ENCODE measurements around the gene NT5DC2. TPM values are rescaled to one million over a fixed set of nuclear protein-coding genes. Genes with fewer than 3 reads are reported as not detected.

NT5DC2 gene
- total RNA-seq, 4 donors from 2014 or later, result 51.8 to 68.7 (median 63.3) TPM

- WGBS, result 68% methylated on average over 15 of the region's 25 CpGs
- TF ChIP-seq EP300 (IDR thresholded peaks at IDR 0.05) (no peak), POLR2AphosphoS5 (IDR thresholded peaks at IDR 0.05) (no peak), POLR2A (IDR thresholded peaks at IDR 0.05) (no peak), CTCF (IDR thresholded peaks at IDR 0.05) (no peak)
- peak overlapping the region; percentile 39 for H3K4me3 ChIP-seq
- no peak for DNase-seq (ENCODE audit: low spot score in 2 of 2)
- H3K9me3 ChIP-seq, result no peaks in the 10 kb centered on the region
- peaks cover 9% of the 10 kb centered on the region for H3K4me1 ChIP-seq
- H3K27me3 ChIP-seq, result no peaks in the 10 kb centered on the region
- peaks cover 14% of the 10 kb centered on the region for H3K36me3 ChIP-seq
- H3K27ac ChIP-seq, result no peak overlapping the region
Measured at GRCh38 chr3:52517796-52518722, 15.6 kb downstream of the NT5DC2 start.

GRCh38 chr3:52516509-52517195 lies 17.0 kb downstream of the NT5DC2 start:
- Histone ChIP-seq H3K27me3 (no peaks in the 10 kb centered on the region), H3K27ac (no peak overlapping the region), H3K36me3 (peaks cover 3% of the 10 kb centered on the region), H3K4me3 (no peak overlapping the region), H3K4me1 (peaks cover 9% of the 10 kb centered on the region), H3K9me3 (no peaks in the 10 kb centered on the region)
- no peak for DNase-seq (ENCODE audit: low spot score in 2 of 2)
- TF ChIP-seq POLR2A (IDR thresholded peaks at IDR 0.05), result no peak
- TF ChIP-seq CTCF (IDR thresholded peaks at IDR 0.05), result no peak
- TF ChIP-seq POLR2AphosphoS5 (IDR thresholded peaks at IDR 0.05), result no peak
- TF ChIP-seq EP300 (IDR thresholded peaks at IDR 0.05), result no peak
- WGBS, result 94% methylated on average over 17 of the region's 19 CpGs

GRCh38 chr3:52515192-52515591 lies 18.5 kb downstream of the NT5DC2 start:
- DNase-seq (ENCODE audit: low spot score in 2 of 2), result no peak
- WGBS, result 56% methylated on average over 6 of the region's 6 CpGs
- Histone ChIP-seq H3K27me3 (no peaks in the 10 kb centered on the region), H3K4me1 (peaks cover 9% of the 10 kb centered on the region), H3K4me3 (no peak overlapping the region), H3K36me3 (peaks cover 3% of the 10 kb centered on the region), H3K27ac (no peak overlapping the region), H3K9me3 (no peaks in the 10 kb centered on the region)
- TF ChIP-seq CTCF (IDR thresholded peaks at IDR 0.05), result no peak
- TF ChIP-seq POLR2AphosphoS5 (IDR thresholded peaks at IDR 0.05), result no peak
- no peak for TF ChIP-seq EP300 (IDR thresholded peaks at IDR 0.05)
- no peak for TF ChIP-seq POLR2A (IDR thresholded peaks at IDR 0.05)

GRCh38 chr3:52514576-52514975 lies 19.1 kb downstream of the NT5DC2 start:
- peaks cover 9% of the 10 kb centered on the region for H3K4me1 ChIP-seq
- H3K27ac ChIP-seq, result no peak overlapping the region
- TF ChIP-seq CTCF (IDR thresholded peaks at IDR 0.05) (no peak), EP300 (IDR thresholded peaks at IDR 0.05) (no peak), POLR2AphosphoS5 (IDR thresholded peaks at IDR 0.05) (no peak), POLR2A (IDR thresholded peaks at IDR 0.05) (no peak)
- H3K9me3 ChIP-seq, result no peaks in the 10 kb centered on the region
- DNase-seq (ENCODE audit: low spot score in 2 of 2), result no peak
- no peaks in the 10 kb centered on the region for H3K27me3 ChIP-seq
- no peak overlapping the region for H3K4me3 ChIP-seq
- peaks cover 3% of the 10 kb centered on the region for H3K36me3 ChIP-seq
- 84% methylated on average over 7 of the region's 11 CpGs for WGBS

GRCh38 chr3:52513281-52513680 lies 20.4 kb downstream of the NT5DC2 start:
- TF ChIP-seq POLR2AphosphoS5 (IDR thresholded peaks at IDR 0.05), result no peak
- no peak for TF ChIP-seq EP300 (IDR thresholded peaks at IDR 0.05)
- no peak for TF ChIP-seq CTCF (IDR thresholded peaks at IDR 0.05)
- no peak for TF ChIP-seq POLR2A (IDR thresholded peaks at IDR 0.05)
- Histone ChIP-seq H3K4me3 (no peak overlapping the region), H3K27ac (no peak overlapping the region), H3K9me3 (no peaks in the 10 kb centered on the region), H3K27me3 (no peaks in the 10 kb centered on the region), H3K4me1 (peaks cover under 1% of the 10 kb centered on the region), H3K36me3 (no peaks in the 10 kb centered on the region)
- 100% methylated on average over 1 of the region's 7 CpGs for WGBS
- DNase-seq (ENCODE audit: low spot score in 2 of 2), result no peak

Measured in suprapubic skin (tissue), 4 donors.